Lower leg skin (tissue), 4 donors: ENCODE results near the gene CACNA2D4. TPM values are rescaled to one million over a fixed set of nuclear protein-coding genes. Genes with fewer than 3 reads are reported as not detected.

Source experiments
- DNase-seq, 2 donors: peaks; one replicate each; pipeline ENCODE4 v3.0.0-alpha.2; 2019; ENCODE audit warnings: low spot score in 2 of 2
- H3K4me3 ChIP-seq: fragments of 200-600 bp; sonication (generic); 2 replicates; pipeline ENCODE4 v1.5.1; 2017; ENCODE audit warnings: mild to moderate bottlenecking, low read depth; ENCODE audit not compliant: poor library complexity, severe bottlenecking
- POLR2A ChIP-seq, 2 donors: fragments of 450-650 bp; IDR thresholded peaks; one replicate each; pipeline ENCODE4 v1.6.1; 2016 to 2017; ENCODE audit warnings: antibody characterized with exemption in 2 of 2, mild to moderate bottlenecking in 1 of 2, moderate library complexity in 1 of 2
- WGBS, 2 donors: methylation state at CpG; one replicate each; pipeline ENCODE4 v1.1.5; 2018; 5-methylcytosine and 5-hydroxymethylcytosine counted together
- intact Hi-C: fragments of 100-400 bp; cut with DNase I; formaldehyde crosslinking; loops from one replicate; pipeline ENCODE4 v1.15.0; 2023; ENCODE audit warnings: low total_unique reads
- total RNA-seq, 4 donors: library from RNA; depleted of rRNA; stranded (reverse); fragments of >200 nt; gene quantifications; one replicate each; pipeline ENCODE4 v1.1.0, GENCODE V29; 2016
- TF ChIP-seq, protein P1 (sequence below), 3 donors: fragments of 450-650 bp; IDR thresholded peaks; one replicate each; pipeline ENCODE4 v1.5.1; 2016; ENCODE audit warnings: antibody characterized with exemption in 3 of 3, mild to moderate bottlenecking in 3 of 3, moderate library complexity in 2 of 3

The CACNA2D4 gene
- total RNA-seq, 4 donors from 2014 or later, result 2.3 to 4.0 (median 3.1) TPM

DNA sequence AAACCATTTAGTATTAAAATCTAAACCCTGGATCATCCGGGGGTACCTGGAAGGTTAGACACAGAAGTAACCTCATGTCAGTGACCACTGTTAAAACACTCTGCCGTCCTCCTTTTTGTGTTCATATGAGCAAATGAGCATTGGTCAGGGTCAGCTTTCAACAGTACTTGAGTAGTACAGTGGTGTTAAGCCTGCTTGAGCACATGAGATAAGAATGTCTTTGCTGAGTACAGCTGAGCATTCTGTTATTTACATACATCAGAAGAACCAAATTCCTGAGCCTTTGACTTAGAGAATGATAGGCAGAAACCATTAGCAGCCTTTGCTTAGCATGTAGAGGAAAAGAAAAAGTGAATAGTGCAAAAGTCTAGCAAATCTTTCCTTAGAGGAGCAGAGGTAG is 136.7 kb downstream of the CACNA2D4 start:
- WGBS, 2 donors, result 50 to 70% methylated on average over 2 of the region's 2 CpGs
- no peak for DNase-seq
- no peak for TF ChIP-seq POLR2A (IDR thresholded peaks at IDR 0.05)
- TF ChIP-seq, protein P1, sequence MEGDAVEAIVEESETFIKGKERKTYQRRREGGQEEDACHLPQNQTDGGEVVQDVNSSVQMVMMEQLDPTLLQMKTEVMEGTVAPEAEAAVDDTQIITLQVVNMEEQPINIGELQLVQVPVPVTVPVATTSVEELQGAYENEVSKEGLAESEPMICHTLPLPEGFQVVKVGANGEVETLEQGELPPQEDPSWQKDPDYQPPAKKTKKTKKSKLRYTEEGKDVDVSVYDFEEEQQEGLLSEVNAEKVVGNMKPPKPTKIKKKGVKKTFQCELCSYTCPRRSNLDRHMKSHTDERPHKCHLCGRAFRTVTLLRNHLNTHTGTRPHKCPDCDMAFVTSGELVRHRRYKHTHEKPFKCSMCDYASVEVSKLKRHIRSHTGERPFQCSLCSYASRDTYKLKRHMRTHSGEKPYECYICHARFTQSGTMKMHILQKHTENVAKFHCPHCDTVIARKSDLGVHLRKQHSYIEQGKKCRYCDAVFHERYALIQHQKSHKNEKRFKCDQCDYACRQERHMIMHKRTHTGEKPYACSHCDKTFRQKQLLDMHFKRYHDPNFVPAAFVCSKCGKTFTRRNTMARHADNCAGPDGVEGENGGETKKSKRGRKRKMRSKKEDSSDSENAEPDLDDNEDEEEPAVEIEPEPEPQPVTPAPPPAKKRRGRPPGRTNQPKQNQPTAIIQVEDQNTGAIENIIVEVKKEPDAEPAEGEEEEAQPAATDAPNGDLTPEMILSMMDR (IDR thresholded peaks at IDR 0.05), result no peak
- no peak overlapping the region for H3K4me3 ChIP-seq
- intact Hi-C loops, result no loop called here

GRCh38 chr12:1779783-1780182 is 138.7 kb downstream of the CACNA2D4 start:
- intact Hi-C loops, result no loop called here
- no peak for DNase-seq
- no peak overlapping the region for H3K4me3 ChIP-seq
- no peak for TF ChIP-seq POLR2A (IDR thresholded peaks at IDR 0.05)
- TF ChIP-seq, protein P1 (IDR thresholded peaks at IDR 0.05), result no peak
- whole genome bisulfite sequencing, 2 donors, result 63 to 70% methylated on average over 1 of the region's 1 CpG

DNA sequence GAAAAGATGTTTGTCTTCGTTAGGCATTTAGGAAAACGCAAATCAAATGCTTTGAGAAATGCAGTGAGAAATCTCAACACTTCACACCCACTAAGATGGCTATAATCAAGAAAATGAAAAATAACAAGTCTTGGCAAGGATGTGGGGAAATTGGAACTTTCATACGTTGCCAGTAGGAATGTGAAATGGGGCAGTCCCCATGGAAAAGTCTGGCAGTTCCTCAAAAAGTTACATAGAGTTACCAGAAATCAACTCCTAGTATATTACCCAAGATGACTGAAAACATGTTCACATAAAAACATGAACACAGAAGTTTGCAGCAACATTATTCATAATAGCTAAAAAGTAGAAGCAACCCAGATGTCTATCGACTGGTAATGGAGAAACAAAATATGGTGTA is 139.5 kb downstream of the CACNA2D4 start:
- no peak for TF ChIP-seq POLR2A (IDR thresholded peaks at IDR 0.05)
- TF ChIP-seq, protein P1 (IDR thresholded peaks at IDR 0.05), result no peak
- no peak overlapping the region for H3K4me3 ChIP-seq
- no peak for DNase-seq
- WGBS, 2 donors, result 49 to 55% methylated on average over 4 of the region's 4 CpGs
- intact Hi-C loops, result no loop called here

DNA sequence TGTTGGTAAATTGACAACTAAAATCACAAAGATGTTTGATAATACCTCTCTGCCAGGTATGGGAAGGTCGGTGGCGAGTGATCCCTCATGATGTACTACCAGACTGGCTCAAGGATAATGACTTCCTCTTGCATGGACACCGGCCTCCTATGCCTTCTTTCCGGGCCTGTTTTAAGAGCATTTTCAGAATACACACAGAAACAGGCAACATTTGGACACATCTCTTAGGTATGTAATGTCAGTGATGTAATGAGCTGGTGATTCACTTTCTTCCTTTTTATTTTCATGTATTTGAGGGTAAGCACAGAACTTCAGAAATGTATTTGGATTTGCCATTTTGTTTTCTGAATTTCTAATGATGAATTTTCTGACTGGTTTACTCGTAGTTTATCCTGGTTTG is 140.7 kb downstream of the CACNA2D4 start:
- no peak for DNase-seq
- H3K4me3 ChIP-seq, result no peak overlapping the region
- TF ChIP-seq POLR2A (IDR thresholded peaks at IDR 0.05), result no peak
- TF ChIP-seq, protein P1 (IDR thresholded peaks at IDR 0.05), result no peak
- WGBS, 2 donors, result 91 to 93% methylated on average over 5 of the region's 5 CpGs
- intact Hi-C loops, result no loop called here

GRCh38 chr12:1776170-1776921 is 142.1 kb downstream of the CACNA2D4 start:
- no peak for TF ChIP-seq POLR2A (IDR thresholded peaks at IDR 0.05)
- TF ChIP-seq, protein P1 (IDR thresholded peaks at IDR 0.05), result no peak
- no peak for DNase-seq
- WGBS, 2 donors, result 42 to 44% methylated on average over 4 of the region's 4 CpGs
- H3K4me3 ChIP-seq, result no peak overlapping the region
- intact Hi-C loops, result no loop called here
